Measurements from ENCODE around the gene MACC1. TPM values are rescaled to one million over a fixed set of nuclear protein-coding genes. Genes with fewer than 3 reads are reported as not detected.

MACC1 gene
- total and polyA plus RNA-seq, 2 of the 13 experiments (the other 11 are each of a cell fraction or from before 2014, with no cell fraction given), result 0.04 TPM; not detected in 1

GRCh38 chr7:20219446-20220292 lies 2.5 kb upstream of the MACC1 start (continued):
- no peak for TF ChIP-seq NR1H2 (CRISPR knock-in tag; IDR thresholded peaks at IDR 0.05; ENCODE audit: borderline replicate concordance, low read depth)
- no peak for TF ChIP-seq ZNF598 (CRISPR knock-in tag; IDR thresholded peaks at IDR 0.05; ENCODE audit: borderline replicate concordance)
- TF ChIP-seq, protein P1, sequence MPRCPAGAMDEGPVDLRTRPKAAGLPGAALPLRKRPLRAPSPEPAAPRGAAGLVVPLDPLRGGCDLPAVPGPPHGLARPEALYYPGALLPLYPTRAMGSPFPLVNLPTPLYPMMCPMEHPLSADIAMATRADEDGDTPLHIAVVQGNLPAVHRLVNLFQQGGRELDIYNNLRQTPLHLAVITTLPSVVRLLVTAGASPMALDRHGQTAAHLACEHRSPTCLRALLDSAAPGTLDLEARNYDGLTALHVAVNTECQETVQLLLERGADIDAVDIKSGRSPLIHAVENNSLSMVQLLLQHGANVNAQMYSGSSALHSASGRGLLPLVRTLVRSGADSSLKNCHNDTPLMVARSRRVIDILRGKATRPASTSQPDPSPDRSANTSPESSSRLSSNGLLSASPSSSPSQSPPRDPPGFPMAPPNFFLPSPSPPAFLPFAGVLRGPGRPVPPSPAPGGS (CRISPR knock-in tag; IDR thresholded peaks at IDR 0.05), result no peak
- TF ChIP-seq ZNF570 (CRISPR knock-in tag; IDR thresholded peaks at IDR 0.05; ENCODE audit: borderline replicate concordance), result no peak
- TF ChIP-seq MATR3 (CRISPR knock-in tag; IDR thresholded peaks at IDR 0.05), result no peak
- peak in 1 of 2 experiments; percentile 63; a peak in 1 of 4 replicates for TF ChIP-seq REST (IDR thresholded peaks at IDR 0.05; ENCODE audit: borderline replicate concordance in 1 of 2, low read depth in 1 of 2, low read length in 2 of 2)
- no peak for TF ChIP-seq SMAD9 (CRISPR knock-in tag; IDR thresholded peaks at IDR 0.05)
- no peak for TF ChIP-seq ZNF251 (CRISPR knock-in tag; IDR thresholded peaks at IDR 0.05)
- peak; percentile 96 for TF ChIP-seq SALL1 (CRISPR knock-in tag; IDR thresholded peaks at IDR 0.05)
- TF ChIP-seq ZKSCAN5 (CRISPR knock-in tag; IDR thresholded peaks at IDR 0.05), result no peak
- peak; percentile 24; the same call in 1 of the 2 replicates for TF ChIP-seq ZNF460 (CRISPR knock-in tag; IDR thresholded peaks at IDR 0.05; ENCODE audit: borderline replicate concordance)
- TF ChIP-seq PCBP2 (optimal IDR thresholded peaks at IDR 0.05; ENCODE audit: low read depth, low read length, poor library complexity, severe bottlenecking), result no peak
- TF ChIP-seq, protein P2, sequence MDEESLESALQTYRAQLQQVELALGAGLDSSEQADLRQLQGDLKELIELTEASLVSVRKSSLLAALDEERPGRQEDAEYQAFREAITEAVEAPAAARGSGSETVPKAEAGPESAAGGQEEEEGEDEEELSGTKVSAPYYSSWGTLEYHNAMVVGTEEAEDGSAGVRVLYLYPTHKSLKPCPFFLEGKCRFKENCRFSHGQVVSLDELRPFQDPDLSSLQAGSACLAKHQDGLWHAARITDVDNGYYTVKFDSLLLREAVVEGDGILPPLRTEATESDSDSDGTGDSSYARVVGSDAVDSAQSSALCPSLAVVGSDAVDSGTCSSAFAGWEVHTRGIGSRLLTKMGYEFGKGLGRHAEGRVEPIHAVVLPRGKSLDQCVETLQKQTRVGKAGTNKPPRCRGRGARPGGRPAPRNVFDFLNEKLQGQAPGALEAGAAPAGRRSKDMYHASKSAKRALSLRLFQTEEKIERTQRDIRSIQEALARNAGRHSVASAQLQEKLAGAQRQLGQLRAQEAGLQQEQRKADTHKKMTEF (CRISPR knock-in tag; IDR thresholded peaks at IDR 0.05), result peak; percentile 92
- TF ChIP-seq GMEB2 (CRISPR knock-in tag; IDR thresholded peaks at IDR 0.05; ENCODE audit: low read depth), result no peak
- TF ChIP-seq ZNF510 (CRISPR knock-in tag; IDR thresholded peaks at IDR 0.05; ENCODE audit: low read depth), result no peak
- TF ChIP-seq ZBTB34 (CRISPR knock-in tag; IDR thresholded peaks at IDR 0.05), result peak; percentile 100
- no peak for TF ChIP-seq ZNF691 (CRISPR knock-in tag; IDR thresholded peaks at IDR 0.05; ENCODE audit: borderline replicate concordance, low read depth)
- TF ChIP-seq FOXA3 (CRISPR knock-in tag; IDR thresholded peaks at IDR 0.05), result peak; percentile 98
